GM06990 (cell line): ENCODE measurements around the gene USP11.

Experiments
- DNase-seq: peaks from one replicate; pipeline ENCODE4 v3.0.0-alpha.2; 2011; ENCODE audit not compliant: insufficient read length; ENCODE audit errors: extremely low read depth
- H3K27me3 ChIP-seq: replicated peaks from 2 replicates; pipeline ENCODE4 v1.6.0; 2011; ENCODE audit warnings: low read length; ENCODE audit not compliant: control insufficient read depth, insufficient read depth
- H3K36me3 ChIP-seq: 2 replicates; pipeline ENCODE4 v1.5.1; 2011; ENCODE audit warnings: low read length; ENCODE audit not compliant: control insufficient read depth, insufficient read depth
- H3K4me3 ChIP-seq: replicated peaks from 2 replicates; pipeline ENCODE4 v1.5.1; 2011; ENCODE audit warnings: low read depth, mild to moderate bottlenecking, control low read depth, low read length
- CTCF ChIP-seq: IDR thresholded peaks from 2 replicates; pipeline ENCODE4 v1.5.1; 2011; ENCODE audit warnings: low read length, control low read depth, mild to moderate bottlenecking, inconsistent platforms; ENCODE audit not compliant: insufficient read depth, poor library complexity, severe bottlenecking

The USP11 gene

GRCh38 chrX:47228550-47229270, 4.1 kb upstream of the USP11 start:
- Histone ChIP-seq H3K36me3 (peaks cover 15% of the 10 kb centered on the region), H3K27me3 (no peaks in the 10 kb centered on the region), H3K4me3 (no peak overlapping the region)
- no peak for TF ChIP-seq CTCF
- no peak for DNase-seq

DNA sequence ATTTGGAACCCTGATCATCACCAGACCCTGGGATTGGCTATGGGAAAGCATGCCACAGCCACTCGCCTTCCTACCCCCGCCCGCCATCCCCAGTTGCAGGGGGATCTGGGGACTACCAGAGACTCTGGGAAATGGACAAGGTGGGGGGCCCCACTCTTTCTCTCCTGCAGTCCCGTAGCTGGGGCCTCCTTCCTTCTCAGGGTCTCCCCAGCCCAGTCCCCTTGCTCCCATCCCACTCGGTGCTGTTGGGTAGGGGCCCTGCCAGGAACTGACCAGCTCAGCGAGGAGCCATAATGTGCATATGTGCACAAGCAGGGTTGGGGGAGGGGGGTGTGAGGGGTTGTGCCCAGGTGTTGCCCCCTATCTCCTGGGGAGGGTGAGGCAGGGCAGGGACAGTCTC, 3.4 kb upstream of the USP11 start:
- Histone ChIP-seq H3K4me3 (no peak overlapping the region), H3K27me3 (no peaks in the 10 kb centered on the region), H3K36me3 (peaks cover 10% of the 10 kb centered on the region)
- no peak for TF ChIP-seq CTCF
- DNase-seq, result no peak

DNA sequence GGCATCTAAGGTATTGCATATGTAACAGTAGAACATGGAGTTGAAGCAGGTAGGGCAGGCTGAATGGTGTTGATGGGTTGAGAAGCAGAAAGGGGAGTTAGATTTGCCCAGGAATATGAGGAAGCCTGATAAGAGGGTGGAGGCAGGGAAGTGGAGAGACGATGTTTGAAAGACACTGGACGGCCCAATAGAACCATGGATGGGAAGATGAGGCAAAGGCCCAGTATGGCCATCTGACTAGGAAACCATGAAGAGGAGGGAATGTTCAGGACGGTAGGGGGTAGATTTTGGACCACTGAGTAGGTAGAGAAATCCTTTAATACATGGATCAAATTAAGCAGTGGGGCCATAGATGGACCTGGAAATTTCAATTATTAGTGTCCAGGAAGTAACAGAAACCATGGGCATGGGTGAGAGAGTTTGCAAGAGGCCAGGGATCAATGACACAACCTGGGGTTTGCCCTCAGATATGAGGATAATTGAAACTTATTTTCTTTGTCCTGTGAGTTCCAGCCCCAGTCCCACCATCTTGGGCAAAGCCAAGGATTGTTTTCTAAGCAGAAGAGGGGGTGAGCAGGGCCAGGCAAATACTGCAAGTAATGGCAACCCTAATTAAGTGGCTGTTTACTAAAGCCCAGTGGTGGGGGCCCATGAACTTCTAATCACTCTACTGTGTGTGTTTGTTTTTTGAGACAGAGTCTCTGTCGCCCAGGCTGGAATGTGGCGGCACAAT, 2.5 kb upstream of the USP11 start:
- peaks cover 6% of the 10 kb centered on the region for H3K36me3 ChIP-seq
- H3K4me3 ChIP-seq, result no peak overlapping the region
- no peak for DNase-seq
- no peaks in the 10 kb centered on the region for H3K27me3 ChIP-seq
- no peak for TF ChIP-seq CTCF

DNA sequence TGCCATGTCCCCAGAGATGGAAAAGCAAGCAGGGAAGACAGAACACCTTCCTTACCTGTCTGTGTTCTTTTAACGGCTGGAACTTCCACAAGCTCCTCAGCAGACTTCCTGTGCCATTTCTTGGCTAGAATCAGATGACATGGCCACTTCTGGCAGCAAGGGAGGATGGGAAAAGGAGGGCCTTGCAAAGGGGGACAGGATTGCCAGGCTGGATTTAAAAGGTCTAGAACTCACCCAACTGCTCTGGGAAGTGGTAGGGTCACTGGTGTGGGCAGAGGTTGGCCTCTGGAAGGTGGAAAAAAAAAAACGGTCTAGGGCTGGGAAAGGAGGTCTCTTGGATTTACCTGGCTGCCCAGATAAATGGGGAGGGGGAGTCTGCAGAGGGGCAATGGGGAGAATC, 1.6 kb upstream of the USP11 start:
- DNase-seq, result no peak
- Histone ChIP-seq H3K4me3 (no peak overlapping the region), H3K27me3 (no peaks in the 10 kb centered on the region), H3K36me3 (peaks cover 2% of the 10 kb centered on the region)
- no peak for TF ChIP-seq CTCF

GRCh38 chrX:47232197-47232802, 509 bp upstream of the USP11 start:
- peak; percentile 24 for DNase-seq
- H3K36me3 ChIP-seq, result no peaks in the 10 kb centered on the region; the same call in 1 of the 2 replicates
- no peak for TF ChIP-seq CTCF
- no peaks in the 10 kb centered on the region for H3K27me3 ChIP-seq
- peak overlapping the region; percentile 71 for H3K4me3 ChIP-seq
